WTC11 (cell line): Measurements from ENCODE around the gene CSK. TPM values are rescaled to one million over a fixed set of nuclear protein-coding genes. Genes with fewer than 3 reads are reported as not detected.

Source experiments
- ATAC-seq: fragments of 200-7000 bp; cut with Tn5 transposase; 2 replicates; pipeline ENCODE4 v1.10.0; 2021; ENCODE audit warnings: mild to moderate bottlenecking, moderate library complexity
- CTCF ChIA-PET: fragments of 300-600 bp; sonication (Branson Sonifier 250); formaldehyde crosslinking; loops from one replicate; lab custom pipeline; 2021; ENCODE audit warnings: antibody characterized with exemption; lab: Charles Lee
- POLR2A ChIA-PET: fragments of 350-600 bp; sonication (Branson Sonifier 250); formaldehyde crosslinking; loops from one replicate; lab custom pipeline; 2021; ENCODE audit warnings: antibody characterized with exemption; lab: Charles Lee
- DNase-seq: peaks from one replicate; pipeline ENCODE4 v3.0.0; 2021; ENCODE audit warnings: low spot score
- H3K27ac Mint-ChIP-seq: 2 replicates; pipeline ENCODE4 v1.8.0; 2021; ENCODE audit warnings: mixed read lengths
- H3K27me3 Mint-ChIP-seq: 2 replicates; pipeline ENCODE4 v1.8.0; 2021; ENCODE audit warnings: low read depth, mild to moderate bottlenecking, moderate library complexity, mixed read lengths
- H3K36me3 Mint-ChIP-seq: 2 replicates; pipeline ENCODE4 v1.8.0; 2021; ENCODE audit warnings: mixed read lengths
- H3K4me1 Mint-ChIP-seq: 2 replicates; pipeline ENCODE4 v1.8.0; 2022; ENCODE audit warnings: mixed read lengths
- H3K4me3 Mint-ChIP-seq: 2 replicates; pipeline ENCODE4 v1.8.0; 2021; ENCODE audit warnings: mild to moderate bottlenecking, moderate library complexity, mixed read lengths
- H3K9me3 Mint-ChIP-seq: 2 replicates; pipeline ENCODE4 v1.8.0; 2021; ENCODE audit warnings: mixed read lengths
- ARID4B ChIP-seq: sonication (generic); formaldehyde crosslinking; IDR thresholded peaks from 2 replicates; pipeline ENCODE4 v1.8.0; 2023; ENCODE audit warnings: missing genetic modification reagents, mild to moderate bottlenecking, borderline replicate concordance
- CBFB ChIP-seq: sonication (generic); formaldehyde crosslinking; IDR thresholded peaks from 2 replicates; pipeline ENCODE4 v1.8.1; 2022; ENCODE audit warnings: mild to moderate bottlenecking, low read depth, missing genetic modification reagents
- CREM ChIP-seq: sonication (generic); formaldehyde crosslinking; IDR thresholded peaks from 2 replicates; pipeline ENCODE4 v1.8.1; 2022; ENCODE audit warnings: mild to moderate bottlenecking, missing genetic modification reagents, moderate library complexity
- CTCF ChIP-seq: fragments of 200-600 bp; IDR thresholded peaks from 2 replicates; pipeline ENCODE4 v1.8.0; 2022; ENCODE audit warnings: antibody characterized with exemption
- KAT7 ChIP-seq: sonication (generic); formaldehyde crosslinking; IDR thresholded peaks from 2 replicates; pipeline ENCODE4 v1.8.1; 2023; ENCODE audit warnings: missing genetic modification reagents, mild to moderate bottlenecking, borderline replicate concordance
- MAX ChIP-seq: sonication (generic); formaldehyde crosslinking; IDR thresholded peaks from 2 replicates; pipeline ENCODE4 v1.8.0; 2022; ENCODE audit warnings: mild to moderate bottlenecking, missing genetic modification reagents
- NFE2L1 ChIP-seq: sonication (generic); formaldehyde crosslinking; IDR thresholded peaks from 2 replicates; pipeline ENCODE4 v1.8.1; 2023; ENCODE audit warnings: missing genetic modification reagents
- OVOL2 ChIP-seq: fragments of 250-450 bp; sonication (Bioruptor Pico); IDR thresholded peaks from 2 replicates; pipeline ENCODE4 v1.9.0; 2021; ENCODE audit warnings: mild to moderate bottlenecking, borderline replicate concordance
- SP1 ChIP-seq: sonication (generic); formaldehyde crosslinking; conservative IDR thresholded peaks from 2 replicates; pipeline ENCODE4 v1.8.1; 2022; ENCODE audit warnings: missing genetic modification reagents
- TEAD4 ChIP-seq: sonication (generic); formaldehyde crosslinking; IDR thresholded peaks from 2 replicates; pipeline ENCODE4 v1.8.0; 2022; ENCODE audit warnings: mild to moderate bottlenecking, missing genetic modification reagents
- USF1 ChIP-seq: sonication (generic); formaldehyde crosslinking; IDR thresholded peaks from 2 replicates; pipeline ENCODE4 v1.8.0; 2022; ENCODE audit warnings: mild to moderate bottlenecking, missing genetic modification reagents
- ZNF263 ChIP-seq: sonication (generic); formaldehyde crosslinking; IDR thresholded peaks from 2 replicates; pipeline ENCODE4 v1.8.1; 2022; ENCODE audit warnings: low read depth, mild to moderate bottlenecking, moderate library complexity, missing genetic modification reagents
- ZNF281 ChIP-seq: sonication (generic); formaldehyde crosslinking; IDR thresholded peaks from 2 replicates; pipeline ENCODE4 v1.8.0; 2023; ENCODE audit warnings: mild to moderate bottlenecking, missing genetic modification reagents
- ZNF317 ChIP-seq: sonication (generic); formaldehyde crosslinking; IDR thresholded peaks from 2 replicates; pipeline ENCODE4 v1.8.1; 2023; ENCODE audit warnings: low read depth, mild to moderate bottlenecking, moderate library complexity, missing genetic modification reagents, borderline replicate concordance
- total RNA-seq: library from RNA; stranded (reverse); gene quantifications from 3 replicates; pipeline ENCODE4 v1.2.3, GENCODE V29; 2021

CSK gene
- total RNA-seq, 1 experiment from 2014 or later: 55.1 TPM

- TF ChIP-seq ARID4B (CRISPR knock-in tag): peak; percentile 93
- peak; percentile 1 for TF ChIP-seq TEAD4 (CRISPR knock-in tag)
- peak; percentile 77; the same call in 1 of the 2 replicates for TF ChIP-seq ZNF263 (CRISPR knock-in tag)
These were observed 60.9 kb downstream of the CSK start, which contains the start of gene ULK3 (continued) for GRCh38 chr15:74842581-74843444.

- ChIA-PET POLR2A (interaction anchor here (1.4 kb wide), 1 partner anchor 63 kb away, joined by 3 read pairs; the partner anchor contains the start of gene FAM219B), CTCF (interaction anchor here (0.6 to 5.1 kb wide), 14 partner anchors 12 to 211 kb away, joined by 3 to 34 read pairs (median 6); partner anchors contain the start of gene CPLX3)
- H3K36me3 Mint-ChIP-seq: peaks cover 6% of the 10 kb centered on the region
- ATAC-seq: no peak
- peak overlapping the region; percentile 91 for H3K27ac Mint-ChIP-seq
- DNase-seq: no peak
- H3K4me3 Mint-ChIP-seq: peak overlapping the region; percentile 81
- peaks cover 21% of the 10 kb centered on the region for H3K4me1 Mint-ChIP-seq
- TF ChIP-seq CTCF (0 out of 2 replicates have a peak, but pooled peaks have one; percentile 8), CREM (CRISPR knock-in tag) (no peak), MAX (CRISPR knock-in tag) (peak; percentile 22; the same call in 1 of the 2 replicates), NFE2L1 (no peak)
- no peaks in the 10 kb centered on the region for H3K27me3 Mint-ChIP-seq
- H3K9me3 Mint-ChIP-seq: no peaks in the 10 kb centered on the region
These were observed 61.6 kb downstream of the CSK start for GRCh38 chr15:74843445-74843828.

GRCh38 chr15:74843891-74844299 lies 62.0 kb downstream of the CSK start:
- ChIA-PET CTCF (interaction anchor here (1.0 to 5.1 kb wide), 13 partner anchors 12 to 212 kb away, joined by 3 to 34 read pairs (median 7); partner anchors contain the start of gene CPLX3), POLR2A (no interaction called here)

More at GRCh38 chr15:74843891-74844299, 62.0 kb downstream of the CSK start:
- no peak for ATAC-seq
- no peak for DNase-seq
- Mint-ChIP-seq H3K27me3 (no peaks in the 10 kb centered on the region), H3K36me3 (peaks cover 6% of the 10 kb centered on the region), H3K4me1 (peaks cover 21% of the 10 kb centered on the region), H3K9me3 (no peaks in the 10 kb centered on the region), H3K4me3 (peak overlapping the region; percentile 81), H3K27ac (peak overlapping the region; percentile 91; the same call in 1 of the 2 replicates)
- no peak for TF ChIP-seq USF1 (CRISPR knock-in tag)
- TF ChIP-seq KAT7 (CRISPR knock-in tag): no peak
- no peak for TF ChIP-seq ARID4B (CRISPR knock-in tag)
- no peak for TF ChIP-seq CBFB (CRISPR knock-in tag)
- no peak for TF ChIP-seq ZNF317 (CRISPR knock-in tag)
- TF ChIP-seq ZNF281 (CRISPR knock-in tag): no peak
- TF ChIP-seq SP1 (CRISPR knock-in tag): 0 out of 2 replicates have a peak, but pooled peaks have one; percentile 24
- no peak for TF ChIP-seq OVOL2 (CRISPR knock-in tag)
